G401.6 (cell line): ENCODE results near the gene PFKL.
"Not testable (repeated sequence)": the region's sequence is repeated elsewhere in the genome, so short reads cannot be mapped to it uniquely, and the experiment has no call there.

ENCODE experiments used
- FAIRE-seq: peaks from 2 replicates; lab custom pipeline; 2012; peaks lifted over from hg19 to GRCh38; lab: Jason Lieb, UNC

PFKL gene

DNA sequence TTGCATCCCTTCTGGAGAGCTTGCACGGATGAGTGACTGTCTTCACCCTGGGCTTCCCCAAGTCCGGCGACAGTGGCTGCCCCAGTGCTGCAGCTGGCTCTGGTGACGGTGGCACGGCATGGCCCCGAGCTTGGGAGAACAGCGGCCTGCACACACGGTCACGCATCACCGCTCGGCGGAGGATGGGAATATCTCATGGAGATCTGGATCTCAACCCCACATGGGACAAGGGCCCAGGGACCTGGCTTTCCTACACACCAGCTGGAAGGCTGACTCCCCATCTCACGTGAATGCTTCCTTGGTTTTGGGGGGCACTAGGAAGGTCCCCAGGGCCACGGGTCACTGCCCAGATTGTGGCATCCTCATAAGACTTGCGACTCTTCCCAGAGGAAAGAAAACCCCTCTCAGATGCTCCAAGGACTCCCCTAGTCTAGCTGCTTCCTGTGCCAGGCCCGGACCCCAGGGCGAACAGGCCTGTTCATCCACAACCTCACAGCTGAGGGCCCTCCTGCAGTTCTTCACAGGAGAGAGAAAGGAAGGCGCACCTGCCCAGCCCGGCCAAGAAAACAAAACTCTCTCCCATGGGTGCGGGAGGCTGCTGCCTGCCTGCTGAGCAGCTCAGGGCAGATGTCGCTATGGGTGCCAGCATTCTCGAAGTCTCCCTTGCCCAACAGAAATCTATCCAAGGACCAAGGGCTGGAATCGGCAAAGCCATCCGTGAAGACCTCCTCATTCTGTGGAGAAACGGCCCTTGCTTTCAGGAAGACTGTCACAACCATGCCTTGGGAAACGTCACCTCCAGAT lies 29.4 kb downstream of the PFKL start:
- FAIRE-seq = no peak

DNA sequence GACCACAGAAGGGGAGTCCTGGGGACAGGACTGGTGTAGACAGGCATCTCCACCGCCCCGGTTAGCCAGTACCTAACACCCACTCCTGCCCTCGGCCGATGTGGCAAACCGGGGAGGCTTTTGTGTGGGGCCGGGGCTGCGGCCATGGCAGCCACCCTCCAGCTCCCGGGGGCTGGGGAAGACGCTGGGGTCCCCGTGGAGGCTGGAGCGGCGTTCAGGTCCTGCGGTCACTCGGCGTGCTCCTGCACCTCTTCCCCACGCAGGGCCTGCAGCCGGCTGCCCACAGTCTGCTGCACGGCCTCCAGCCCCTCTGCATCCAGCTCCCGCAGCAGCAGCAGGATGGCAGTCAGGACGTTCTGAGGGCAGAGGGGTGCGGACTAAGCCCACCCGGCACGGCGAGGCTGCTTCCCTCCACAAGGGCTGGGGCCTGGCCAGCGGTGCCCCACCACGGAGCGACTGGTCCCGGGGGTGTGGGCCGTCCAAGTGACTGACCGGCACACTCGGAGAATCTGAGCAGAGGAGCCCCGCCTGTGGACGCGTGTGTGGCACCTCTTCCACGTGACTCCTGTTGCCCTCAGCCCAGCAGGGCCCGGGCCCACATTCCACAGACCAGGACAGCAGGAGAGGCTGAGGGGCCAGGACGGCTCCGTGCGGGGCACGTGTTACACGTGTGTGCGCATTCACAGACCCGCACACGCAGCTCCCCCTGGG lies 30.3 kb downstream of the PFKL start:
- no peak for FAIRE-seq

DNA sequence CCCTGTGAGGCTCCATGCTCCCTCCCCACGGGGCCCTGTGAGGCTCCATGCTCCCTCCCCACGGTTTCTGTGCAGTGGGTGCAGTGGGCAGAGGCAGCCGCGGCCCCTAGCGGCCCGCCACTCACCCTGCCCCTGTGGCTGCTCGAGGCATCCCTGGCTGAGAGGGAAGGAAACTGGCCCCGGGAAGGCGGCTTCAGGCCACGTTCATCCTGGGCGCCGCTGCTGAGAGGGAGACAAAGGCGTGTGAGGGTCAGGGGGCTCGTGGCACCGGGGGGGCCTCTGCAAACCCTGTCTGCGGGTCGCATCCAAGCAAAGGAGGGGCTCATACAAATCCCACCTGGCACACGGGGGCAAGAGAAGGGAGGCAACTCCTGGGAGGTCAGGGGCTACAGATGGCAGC lies 30.8 kb downstream of the PFKL start:
- FAIRE-seq = no peak

DNA sequence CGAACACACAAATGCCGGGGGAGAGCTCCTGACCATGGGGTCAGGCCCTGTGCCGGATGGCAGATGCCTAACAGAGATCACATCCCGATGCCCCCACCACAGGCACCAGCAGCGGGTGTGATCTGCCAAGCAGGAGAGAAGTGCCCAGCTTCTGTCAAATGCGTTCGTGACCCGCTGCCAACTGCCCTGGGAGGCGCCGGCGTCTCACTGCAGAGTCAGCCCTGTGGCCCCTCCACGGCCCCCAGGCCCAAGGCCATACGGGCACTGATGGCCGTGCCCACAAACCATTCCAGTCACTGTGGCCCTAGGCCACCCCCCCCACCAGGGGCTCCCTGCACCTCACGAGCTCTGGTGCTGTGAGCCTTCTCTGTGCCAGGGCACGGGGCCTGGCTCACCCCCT lies 31.4 kb downstream of the PFKL start:
- no peak for FAIRE-seq

DNA sequence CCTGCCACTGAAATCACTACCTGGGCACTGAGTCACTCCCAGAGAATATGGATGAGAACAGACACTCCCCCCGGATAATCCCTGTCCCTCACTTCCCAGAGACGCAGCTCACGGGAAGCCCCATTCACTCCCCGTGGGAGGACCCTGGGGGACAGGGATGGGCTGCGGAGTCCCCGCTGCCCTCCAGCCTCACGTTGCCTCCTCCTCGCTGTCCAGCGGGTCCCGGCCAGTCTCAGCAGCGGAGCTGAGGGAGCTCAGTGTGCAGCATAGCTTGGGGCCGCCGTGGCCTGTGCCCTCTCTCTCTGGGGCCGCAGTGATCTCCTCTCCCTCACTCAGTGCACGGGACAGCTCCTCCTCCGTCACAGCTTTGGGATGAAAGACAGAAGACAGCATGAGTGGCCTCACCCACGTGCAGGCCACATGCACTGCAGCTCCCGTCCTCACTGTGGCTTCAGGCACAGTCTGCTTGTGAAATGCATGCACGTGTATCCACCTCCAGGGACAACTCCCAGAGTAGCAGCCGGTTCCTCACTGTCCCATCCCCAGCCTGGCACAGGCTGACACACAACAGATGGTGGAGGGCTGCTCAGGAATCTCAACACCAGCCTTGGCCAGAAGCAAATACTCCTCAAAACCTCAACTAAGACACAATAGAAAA lies 31.9 kb downstream of the PFKL start:
- no peak for FAIRE-seq

DNA sequence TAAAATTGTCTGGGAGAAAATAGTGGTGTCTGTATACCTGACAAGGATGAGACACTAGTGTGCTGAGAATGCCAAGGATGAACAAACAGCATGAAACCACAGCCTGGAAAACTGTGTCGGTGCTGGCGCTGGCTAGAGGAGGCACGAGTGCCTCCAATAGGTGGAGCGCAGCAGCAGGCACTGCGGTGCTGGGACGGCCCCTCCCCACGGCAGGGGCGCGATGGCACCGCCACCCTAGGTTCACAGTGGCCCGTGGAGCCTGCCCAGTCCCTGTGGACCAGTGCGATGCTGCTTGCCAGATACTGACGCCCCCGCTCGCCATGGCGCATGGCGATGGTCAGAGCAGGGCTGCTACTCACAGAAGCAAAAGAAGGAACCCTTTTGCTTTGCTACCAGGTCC lies 32.5 kb downstream of the PFKL start:
- FAIRE-seq = no peak

DNA sequence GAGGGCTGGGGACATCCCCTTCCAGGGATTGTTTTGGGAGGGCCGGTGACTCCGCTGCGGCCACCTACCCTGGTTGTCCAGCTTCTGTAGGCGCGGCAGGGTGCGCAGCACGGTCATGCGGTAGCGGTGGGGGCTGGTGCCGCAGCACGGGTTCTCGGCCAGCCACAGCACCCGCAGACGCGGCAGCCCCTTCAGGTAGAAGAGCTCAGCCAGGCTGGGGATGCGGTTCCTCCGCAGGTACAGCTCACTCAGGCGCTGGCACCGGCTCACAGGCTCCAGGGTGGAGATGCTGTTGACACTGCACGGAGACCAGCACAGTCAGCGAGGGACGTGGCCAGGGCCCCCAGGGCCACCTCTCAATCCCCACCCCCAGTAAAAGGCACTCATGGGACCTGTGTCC lies 33.1 kb downstream of the PFKL start:
- no peak for FAIRE-seq

DNA sequence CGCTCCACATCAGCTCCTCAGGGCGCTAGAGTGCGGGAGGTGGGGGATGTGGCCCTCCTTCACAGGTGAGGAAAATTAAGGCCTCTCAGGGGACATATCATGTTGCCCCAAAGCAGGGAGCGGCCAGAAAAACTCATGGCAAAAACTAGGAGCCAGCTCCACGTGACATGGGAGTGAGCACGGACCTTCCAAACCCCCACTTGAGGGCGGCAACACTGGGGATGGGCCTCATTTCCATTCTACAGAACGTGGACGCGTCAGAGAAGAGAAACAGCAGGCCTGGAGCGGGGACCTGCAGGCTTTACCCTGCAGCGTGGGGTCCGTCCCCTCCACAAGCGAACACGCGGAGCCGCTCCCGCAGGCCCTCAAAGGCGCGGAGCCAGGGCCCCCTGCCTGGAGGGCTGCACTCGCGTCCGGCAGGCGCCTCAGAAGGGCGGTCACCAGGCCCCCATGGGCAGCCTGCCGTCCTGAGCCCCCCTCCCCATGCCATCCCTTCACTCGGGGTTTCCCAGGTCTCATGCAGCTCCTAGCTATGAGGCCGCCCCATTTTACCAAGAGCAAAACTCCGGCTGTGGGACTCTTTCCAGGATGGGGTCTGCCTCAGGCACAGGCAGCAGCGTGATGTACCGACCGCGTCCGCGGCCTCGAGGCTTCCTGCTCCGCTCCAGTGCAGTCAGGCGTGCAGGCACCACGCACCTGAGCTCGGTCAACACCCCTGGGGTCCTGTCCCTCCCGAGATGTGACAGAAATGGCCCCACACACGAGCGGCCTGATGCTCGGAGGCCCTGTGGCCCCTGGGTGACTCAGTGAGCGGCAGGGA lies 33.9 kb downstream of the PFKL start:
- FAIRE-seq = no peak

DNA sequence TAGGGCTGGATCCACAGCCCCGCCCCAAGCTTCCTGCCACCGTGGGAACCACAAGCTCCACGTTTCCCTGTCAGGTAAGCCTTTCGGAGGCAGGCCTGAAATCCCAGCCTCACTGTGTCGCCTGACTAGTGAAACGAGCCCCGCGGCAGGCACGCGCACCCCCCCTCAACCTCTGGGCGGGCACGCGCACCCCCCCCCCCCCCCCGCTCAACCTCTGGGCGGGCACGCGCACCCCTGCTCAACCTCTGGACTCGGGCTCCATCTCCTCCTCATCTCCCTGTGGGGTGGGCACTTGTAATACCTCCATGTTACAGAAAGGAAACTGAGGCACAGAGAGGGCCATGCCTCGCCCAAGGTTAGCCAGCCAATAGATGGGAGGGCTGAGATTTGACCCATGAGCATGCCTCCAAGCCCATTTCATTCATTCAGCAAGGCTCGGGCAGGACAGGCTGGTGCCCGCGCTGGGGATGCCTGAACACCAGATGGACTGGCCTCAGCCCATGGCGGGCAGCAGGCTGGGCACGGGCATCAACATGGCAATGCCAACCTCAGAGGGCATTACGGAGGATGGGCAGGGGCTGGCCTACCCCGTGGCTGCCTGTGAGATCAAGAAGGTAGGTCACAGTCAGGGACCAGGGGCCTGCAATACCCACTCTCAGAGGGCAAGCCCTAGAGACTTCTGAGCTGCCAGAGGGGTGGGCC lies 34.6 kb downstream of the PFKL start:
- FAIRE-seq = no peak

DNA sequence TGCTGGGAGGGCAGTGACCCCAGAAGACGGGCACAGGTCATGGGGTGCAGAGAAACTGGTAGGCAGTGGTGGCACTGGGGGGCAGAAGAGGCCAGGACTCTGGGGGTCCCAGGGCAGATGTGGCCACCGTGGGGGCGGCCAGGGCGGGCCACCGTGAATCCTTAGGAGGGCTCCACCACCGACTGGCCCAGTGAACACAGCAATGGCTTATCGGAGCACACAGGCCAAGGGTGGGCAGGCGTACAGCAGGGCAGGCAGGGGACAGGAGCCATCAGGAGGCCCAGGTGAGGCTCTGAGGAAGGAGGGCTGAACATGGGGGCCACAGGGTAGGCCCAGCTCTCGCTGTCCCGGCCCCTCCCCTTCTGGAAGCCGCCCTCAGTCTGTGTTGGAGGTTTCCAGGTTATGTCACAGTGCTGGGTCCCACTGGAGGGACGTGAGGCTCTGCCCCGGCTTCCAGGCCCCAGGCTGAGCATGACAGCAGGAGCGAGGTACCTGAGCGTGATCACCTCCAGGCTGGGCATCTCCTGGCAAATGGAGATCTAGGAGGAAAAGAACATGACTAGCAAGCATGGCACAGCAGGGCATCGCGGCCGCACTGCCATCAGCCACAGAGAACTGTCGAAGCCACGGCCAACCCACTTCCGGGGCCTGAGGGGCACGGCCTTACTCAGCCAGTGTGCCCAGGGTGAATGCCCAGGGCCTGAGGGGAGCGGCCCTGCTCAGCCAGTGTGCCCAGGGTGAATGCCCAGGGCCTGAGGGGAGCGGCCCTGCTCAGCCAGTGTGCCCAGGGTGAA lies 35.6 kb downstream of the PFKL start:
- FAIRE-seq = no peak

DNA sequence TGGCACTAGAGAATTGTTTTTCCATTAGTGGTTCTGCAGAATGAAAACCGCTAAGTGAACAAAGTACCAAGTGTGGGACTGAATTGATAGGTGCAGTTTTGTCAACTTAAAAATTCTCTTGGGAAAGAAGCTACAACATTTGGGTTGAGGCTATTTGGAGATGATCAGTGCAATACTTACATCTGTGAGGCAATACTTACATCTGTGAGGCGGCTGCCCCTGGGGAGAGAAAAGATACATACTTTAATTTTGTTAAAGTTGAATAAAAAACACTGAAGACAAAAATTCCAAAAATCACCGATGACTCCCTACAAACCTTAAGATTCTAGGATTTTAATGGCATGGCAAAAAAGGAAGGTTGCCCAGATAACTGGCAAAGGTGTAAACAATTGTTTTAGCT lies 37.6 kb downstream of the PFKL start:
- FAIRE-seq = no peak

DNA sequence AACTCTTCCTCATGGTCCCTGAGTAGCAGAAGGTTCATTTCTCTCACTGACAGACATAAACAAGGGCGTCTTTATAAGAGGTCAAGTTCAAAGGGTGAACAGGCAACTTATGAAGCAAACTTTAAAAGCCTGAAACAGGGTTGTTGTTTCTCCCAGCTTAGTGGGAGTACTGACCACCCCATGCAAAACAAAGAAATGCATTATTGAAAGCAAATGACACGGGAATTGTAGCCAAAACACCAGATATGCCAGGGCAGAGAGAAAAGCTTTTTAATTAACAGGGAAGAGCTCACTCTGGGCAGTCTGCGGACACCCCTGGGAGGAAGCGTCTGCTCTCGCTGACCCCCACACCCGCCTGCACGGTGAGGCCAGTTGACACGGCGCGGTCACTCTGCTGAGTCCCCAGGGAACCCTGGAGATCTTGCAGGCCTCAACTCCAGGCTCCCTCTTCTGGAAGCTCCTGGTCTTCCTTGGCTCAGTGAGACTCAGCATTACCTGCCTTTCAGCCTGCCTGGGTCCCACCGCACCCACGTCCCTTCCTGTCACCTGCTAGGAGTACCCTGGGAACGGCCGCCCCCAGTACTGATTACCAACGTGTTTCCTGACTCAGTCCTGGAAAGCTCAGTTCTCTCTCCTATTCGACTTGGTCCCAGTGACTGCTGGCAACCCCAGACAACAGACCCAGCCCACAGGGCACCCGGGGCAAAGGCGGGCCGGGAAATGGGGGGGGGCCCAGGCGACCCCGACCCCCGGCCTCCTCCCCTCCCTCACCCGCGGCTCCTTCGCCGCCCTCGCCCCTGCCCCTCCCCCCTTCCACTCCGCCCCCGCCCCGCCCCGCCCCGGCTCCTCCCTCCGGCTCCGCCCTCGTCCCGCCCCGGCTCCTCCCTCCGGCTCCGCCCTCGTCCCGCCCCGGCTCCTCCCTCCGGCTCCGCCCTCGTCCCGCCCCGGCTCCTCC lies 38.4 kb downstream of the PFKL start:
- FAIRE-seq = no peak

DNA sequence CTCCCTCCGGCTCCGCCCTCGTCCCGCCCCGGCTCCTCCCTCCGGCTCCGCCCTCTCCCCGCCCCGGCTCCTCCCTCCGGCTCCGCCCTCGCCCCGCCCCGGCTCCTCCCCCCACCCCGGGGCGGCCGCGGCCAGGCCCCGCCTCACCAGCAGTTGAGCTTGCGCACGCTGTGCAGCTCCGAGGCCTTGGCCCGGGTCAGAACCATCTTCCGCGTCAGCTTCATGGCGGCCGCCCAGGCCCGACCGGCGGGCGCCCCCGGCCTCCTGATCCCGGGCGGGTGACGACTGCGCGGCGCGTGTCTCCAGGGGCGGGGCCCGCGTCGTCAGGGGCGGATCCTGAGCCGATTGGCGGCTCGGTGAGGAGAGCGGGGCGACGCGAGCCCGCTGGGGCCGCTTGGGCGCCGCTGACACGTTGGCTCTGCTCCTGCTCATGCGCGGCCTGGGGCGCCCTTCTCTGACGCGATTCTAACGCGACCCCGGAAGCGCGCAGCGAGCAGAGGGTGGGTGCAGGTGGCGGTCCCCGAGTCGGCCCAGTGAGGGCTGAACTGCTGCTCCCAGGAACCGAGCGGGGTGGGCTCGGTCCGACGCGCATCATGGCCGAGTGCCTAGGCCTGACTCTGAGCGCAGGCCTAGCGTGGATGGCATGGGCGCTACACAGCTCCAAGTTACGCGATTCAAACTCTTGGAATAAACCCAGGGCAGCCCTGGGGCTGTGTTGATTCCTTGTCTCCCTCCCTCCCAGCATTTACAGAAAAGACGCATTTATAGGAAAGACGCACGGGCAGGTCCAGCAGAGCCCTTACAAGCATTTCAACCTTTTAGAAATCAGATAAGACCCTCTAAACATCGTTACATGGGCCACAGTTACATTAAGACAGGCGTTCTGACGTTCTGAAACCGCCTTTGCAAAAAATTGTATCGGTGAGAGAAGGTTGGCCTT lies 39.4 kb downstream of the PFKL start, which contains the start of gene CFAP410:
TSS of gene CFAP410 (minus strand) at position 420 of the 940 bp plus-strand sequence. CDS start at position 224, 196 bp downstream.
- FAIRE-seq = no peak

DNA sequence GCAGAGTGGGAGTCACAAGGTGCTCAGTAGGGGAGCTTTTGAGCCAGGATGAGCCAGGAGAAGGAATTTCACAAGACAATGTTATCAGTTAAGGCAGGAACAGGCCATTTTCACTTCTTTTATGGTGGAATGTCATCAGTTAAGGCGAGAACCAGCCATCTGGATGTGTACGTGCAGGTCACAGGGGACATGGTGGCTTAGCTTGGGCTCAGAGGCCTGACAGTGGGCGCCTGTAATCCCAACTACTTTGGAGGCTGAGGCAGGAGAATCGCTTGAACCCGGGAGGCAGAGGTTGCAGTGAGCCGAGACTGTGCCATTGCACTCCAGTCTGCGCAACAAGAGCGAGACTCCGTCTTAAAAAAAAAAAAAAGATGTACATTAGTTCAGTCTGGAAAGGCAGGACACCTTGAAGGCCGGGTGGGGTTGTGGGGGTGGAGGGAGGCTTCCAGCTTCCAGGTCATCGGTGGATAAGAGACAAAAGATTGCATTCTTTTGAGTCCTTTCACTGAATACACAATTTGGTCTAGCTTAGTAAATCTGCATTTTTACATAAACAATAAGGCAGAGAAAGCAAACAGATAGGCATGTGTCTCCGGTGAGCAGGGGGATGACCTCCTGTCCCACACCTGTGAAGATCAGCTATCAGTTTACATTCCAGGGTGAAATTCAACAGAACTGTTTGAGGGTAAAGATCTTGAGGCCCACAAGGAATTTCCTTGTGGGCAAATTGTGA lies 42.0 kb downstream of the PFKL start:
- not testable (repeated sequence) for FAIRE-seq

DNA sequence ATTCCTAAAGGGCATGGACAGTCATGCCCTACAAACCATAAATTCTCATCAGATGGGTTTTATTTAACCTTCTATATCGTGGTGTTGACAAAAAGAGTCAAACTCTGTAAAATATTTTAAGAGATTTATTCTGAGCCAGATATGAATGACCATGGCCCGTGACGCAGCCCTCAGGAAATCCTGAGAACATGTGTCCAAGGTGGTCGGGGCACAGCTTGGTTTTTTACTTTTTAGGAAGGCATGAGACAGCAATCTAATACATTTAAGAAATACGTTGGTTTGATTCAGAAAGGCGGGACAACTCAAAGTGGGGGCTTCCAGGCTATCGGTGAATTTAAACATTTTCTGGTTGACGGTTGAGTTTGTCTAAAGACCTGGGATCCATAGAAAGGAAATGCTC lies 43.1 kb downstream of the PFKL start:
- FAIRE-seq = not testable (repeated sequence)

DNA sequence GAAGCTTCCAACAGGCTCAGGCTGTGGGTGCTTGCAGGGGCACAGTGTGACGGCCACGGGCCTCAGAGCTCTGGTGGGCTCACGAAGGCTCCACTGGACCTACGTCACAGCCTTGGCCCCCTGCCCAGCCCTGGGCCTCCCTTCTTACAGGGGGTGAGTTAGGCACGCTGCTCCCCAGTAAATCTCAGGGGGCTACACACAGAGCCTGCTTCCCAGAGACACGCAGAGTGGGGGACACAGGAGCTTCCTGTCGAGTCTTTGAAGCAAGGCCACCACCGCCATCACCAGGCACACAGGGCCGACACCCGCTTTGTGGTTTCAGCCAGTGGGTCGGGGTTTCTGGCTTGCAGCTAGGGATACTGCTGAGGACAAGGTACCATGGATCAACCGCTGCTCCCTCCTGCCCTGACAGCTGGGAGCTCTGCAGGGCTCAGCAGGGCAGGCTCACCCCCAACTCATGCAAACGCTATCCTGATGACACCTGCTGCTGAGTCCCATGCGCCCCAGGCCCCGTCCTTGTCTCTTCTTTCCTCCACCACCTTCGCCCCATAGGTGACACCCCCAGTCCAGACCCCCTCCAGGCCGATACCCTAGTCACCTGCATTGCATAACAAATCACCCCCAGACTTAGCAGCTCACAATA lies 44.8 kb downstream of the PFKL start:
- FAIRE-seq = no peak

DNA sequence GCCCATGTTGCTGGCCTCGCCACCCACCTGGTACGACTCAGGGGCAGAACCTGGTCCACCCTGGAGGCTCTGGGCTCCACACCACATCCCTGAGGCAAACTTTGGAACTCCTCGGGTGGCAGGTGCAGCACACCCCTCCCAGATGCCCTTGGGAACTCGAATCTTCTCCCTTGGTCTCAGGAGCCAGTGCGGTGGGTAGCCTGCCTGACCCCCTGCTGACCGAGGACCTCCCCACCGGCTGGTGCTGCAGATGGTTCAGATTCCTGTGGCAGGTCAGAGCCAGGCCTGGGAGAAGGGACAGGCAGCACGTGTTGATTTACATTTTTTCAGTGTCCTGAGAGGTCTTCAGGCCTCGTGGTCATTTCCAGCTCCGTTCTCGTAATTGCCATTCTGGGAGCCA lies 45.6 kb downstream of the PFKL start:
- FAIRE-seq = no peak
